ENCODE data around the gene SCYL1.

DNA sequence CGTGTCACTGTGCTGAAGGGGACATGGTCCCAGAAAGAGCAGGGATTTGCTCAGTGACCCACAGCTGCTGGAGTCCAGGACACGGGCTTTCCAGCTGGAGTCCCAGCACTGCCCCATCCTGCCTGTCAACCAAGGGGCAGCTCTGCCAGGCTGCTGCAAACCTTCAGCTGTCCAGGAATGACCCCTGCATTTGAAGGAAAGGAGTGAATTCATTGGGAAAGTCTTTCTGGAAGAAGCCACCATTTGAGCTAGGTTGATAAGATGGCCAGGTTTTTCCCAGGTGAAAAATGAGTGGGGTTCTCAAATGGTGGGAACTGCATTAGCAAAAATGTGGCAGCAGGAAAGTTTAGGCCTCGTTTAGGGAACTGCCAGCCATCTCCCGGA lies 61.4 kb downstream of the SCYL1 start:
- no peak for TF ChIP-seq POLR2A (IDR thresholded peaks at IDR 0.05)
- TF ChIP-seq, protein P1, sequence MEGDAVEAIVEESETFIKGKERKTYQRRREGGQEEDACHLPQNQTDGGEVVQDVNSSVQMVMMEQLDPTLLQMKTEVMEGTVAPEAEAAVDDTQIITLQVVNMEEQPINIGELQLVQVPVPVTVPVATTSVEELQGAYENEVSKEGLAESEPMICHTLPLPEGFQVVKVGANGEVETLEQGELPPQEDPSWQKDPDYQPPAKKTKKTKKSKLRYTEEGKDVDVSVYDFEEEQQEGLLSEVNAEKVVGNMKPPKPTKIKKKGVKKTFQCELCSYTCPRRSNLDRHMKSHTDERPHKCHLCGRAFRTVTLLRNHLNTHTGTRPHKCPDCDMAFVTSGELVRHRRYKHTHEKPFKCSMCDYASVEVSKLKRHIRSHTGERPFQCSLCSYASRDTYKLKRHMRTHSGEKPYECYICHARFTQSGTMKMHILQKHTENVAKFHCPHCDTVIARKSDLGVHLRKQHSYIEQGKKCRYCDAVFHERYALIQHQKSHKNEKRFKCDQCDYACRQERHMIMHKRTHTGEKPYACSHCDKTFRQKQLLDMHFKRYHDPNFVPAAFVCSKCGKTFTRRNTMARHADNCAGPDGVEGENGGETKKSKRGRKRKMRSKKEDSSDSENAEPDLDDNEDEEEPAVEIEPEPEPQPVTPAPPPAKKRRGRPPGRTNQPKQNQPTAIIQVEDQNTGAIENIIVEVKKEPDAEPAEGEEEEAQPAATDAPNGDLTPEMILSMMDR (IDR thresholded peaks at IDR 0.05): no peak
